ENCODE measurements around the gene CDH6.

- TF ChIP-seq CTCF (IDR thresholded peaks at IDR 0.05) (no peak), POLR2A (IDR thresholded peaks at IDR 0.05) (no peak)
Observed at GRCh38 chr5:31211098-31211497, 17.6 kb downstream of the CDH6 start.

Measured in lower leg skin (tissue), 3 donors.